K562 (cell line): ENCODE results near the gene ZNF318. TPM values are rescaled to one million over a fixed set of nuclear protein-coding genes. Genes with fewer than 3 reads are reported as not detected.
A peak's percentile ranks its signal among the peaks of the same experiment; 100 is the strongest.

Experiments
- ATF2 ChIP-seq: sonication (generic); formaldehyde crosslinking; IDR thresholded peaks from 2 replicates; pipeline ENCODE4 v1.8.1; 2022; ENCODE audit warnings: missing genetic modification reagents
- BCL6 ChIP-seq: fragments of 250-450 bp; sonication (Bioruptor Pico); IDR thresholded peaks from 2 replicates; pipeline ENCODE4 v1.4.0; 2020
- KDM5B ChIP-seq: fragments of 200-600 bp; sonication (generic); IDR thresholded peaks from 2 replicates; pipeline ENCODE4 v1.6.1; 2012; ENCODE audit warnings: low read depth, mild to moderate bottlenecking, moderate library complexity, low read length, control low read depth, inconsistent platforms; ENCODE audit not compliant: insufficient replicate concordance
- MAFG ChIP-seq: fragments of 450-650 bp; conservative IDR thresholded peaks from 2 replicates; pipeline ENCODE4 v1.6.1; 2016; ENCODE audit warnings: missing genetic modification characterization, missing compliant biosample characterization
- NEUROD1 ChIP-seq: fragments of 150-350 bp; IDR thresholded peaks from 2 replicates; pipeline ENCODE4 v1.6.1; 2014; ENCODE audit warnings: borderline replicate concordance, low read length, low read depth; ENCODE audit not compliant: partially characterized antibody
- PCBP1 ChIP-seq: fragments of 200-400 bp; formaldehyde crosslinking; IDR thresholded peaks from 2 replicates; pipeline ENCODE4 v1.6.1; 2018; ENCODE audit warnings: mild to moderate bottlenecking, low read depth, low read length; ENCODE audit not compliant: poor library complexity, severe bottlenecking
- PTRF ChIP-seq: fragments of 450-650 bp; IDR thresholded peaks from 2 replicates; pipeline ENCODE4 v1.6.1; 2016; ENCODE audit warnings: mild to moderate bottlenecking, missing genetic modification characterization, missing compliant biosample characterization
- TCF7 ChIP-seq: sonication (generic); IDR thresholded peaks from 2 replicates; pipeline ENCODE4 v1.6.1; 2016; ENCODE audit warnings: antibody characterized with exemption, borderline replicate concordance
- TSC22D4 ChIP-seq: fragments of 450-650 bp; IDR thresholded peaks from 2 replicates; pipeline ENCODE4 v1.6.1; 2016; ENCODE audit warnings: missing genetic modification characterization, missing biosample characterization, control low read depth
- ZBED1 ChIP-seq: IDR thresholded peaks from 2 replicates; pipeline ENCODE4 v1.6.1; 2014
- ZFP36 ChIP-seq: fragments of 150-350 bp; IDR thresholded peaks from 2 replicates; pipeline ENCODE4 v1.6.1; 2018; ENCODE audit warnings: low read length, low read depth; ENCODE audit not compliant: partially characterized antibody
- ZKSCAN1 ChIP-seq: fragments of 150-350 bp; IDR thresholded peaks from 2 replicates; pipeline ENCODE4 v1.6.1; 2016; ENCODE audit warnings: low read depth, low read length
- ZNF23 ChIP-seq: fragments of 250-450 bp; sonication (Bioruptor Pico); IDR thresholded peaks from 2 replicates; pipeline ENCODE4 v1.4.0; 2020; ENCODE audit warnings: mild to moderate bottlenecking
- ZNF584 ChIP-seq: fragments of 200-800 bp; sonication (Bioruptor generic); IDR thresholded peaks from 2 replicates; pipeline ENCODE4 v1.6.1; 2016; ENCODE audit warnings: low read depth, mild to moderate bottlenecking, missing genetic modification characterization, missing compliant biosample characterization
- ZNF77 ChIP-seq: fragments of 250-450 bp; sonication (Bioruptor Pico); IDR thresholded peaks from 2 replicates; pipeline ENCODE4 v1.5.0; 2020
- ZNF830 ChIP-seq: fragments of 250-450 bp; sonication (Bioruptor Pico); IDR thresholded peaks from 2 replicates; pipeline ENCODE4 v1.5.0; 2021; ENCODE audit warnings: mild to moderate bottlenecking
- polyA plus RNA-seq, 8 experiments: library from polyadenylated mRNA; depleted of rRNA in 4 of 8; stranded (reverse) in 5 of 8; unstranded in 3 of 8; fragments of >200 nt; fragmentation: Nextera tagmentation in 2 of 8; fragmentation: Illumina TruSeq in 1 of 8; extraction: Ambion mirVana in 2 of 8; extraction: Trizol in 1 of 8; gene quantifications; 2 replicates each; pipeline versions ENCODE4 v1.2.1 to v1.2.3, GENCODE V29; 2011 to 2014; ENCODE audit warnings: inconsistent platforms in 1 of 8, missing spikeins in 1 of 8
- total RNA-seq, 7 experiments: library from RNA; depleted of rRNA in 6 of 7; stranded (reverse); fragments of >200 nt in 6 of 7; fragmentation: Illumina TruSeq in 2 of 7; extraction: Trizol in 2 of 7; gene quantifications; 2 replicates each; pipeline versions ENCODE4 v1.2.1 to v1.2.3, GENCODE V29; 2011 to 2021; ENCODE audit warnings: low replicate concordance in 1 of 7
- TF ChIP-seq, protein P1 (sequence below), 2 experiments: fragments of 150-350 bp in 1 of 2; IDR thresholded peaks; 2 replicates each; pipeline ENCODE4 v1.6.1; 2012 to 2016; ENCODE audit warnings: low read depth in 2 of 2, low read length in 2 of 2, mild to moderate bottlenecking in 1 of 2, moderate library complexity in 1 of 2
- TF ChIP-seq, protein P2 (sequence below): sonication (generic); formaldehyde crosslinking; IDR thresholded peaks from 2 replicates; pipeline ENCODE4 v1.8.1; 2023; ENCODE audit warnings: mild to moderate bottlenecking, missing genetic modification reagents
- TF ChIP-seq, protein P3 (sequence below), 2 experiments: fragments of 450-650 bp; conservative IDR thresholded peaks; 2 replicates each; pipeline ENCODE4 v1.6.1; 2017; ENCODE audit warnings: mild to moderate bottlenecking in 2 of 2, moderate library complexity in 2 of 2

The ZNF318 gene
- total and polyA plus RNA-seq, 9 of the 15 experiments (the other 6 are each of a cell fraction or from before 2014, with no cell fraction given): 3.2 to 19.0 (median 9.2) TPM

DNA sequence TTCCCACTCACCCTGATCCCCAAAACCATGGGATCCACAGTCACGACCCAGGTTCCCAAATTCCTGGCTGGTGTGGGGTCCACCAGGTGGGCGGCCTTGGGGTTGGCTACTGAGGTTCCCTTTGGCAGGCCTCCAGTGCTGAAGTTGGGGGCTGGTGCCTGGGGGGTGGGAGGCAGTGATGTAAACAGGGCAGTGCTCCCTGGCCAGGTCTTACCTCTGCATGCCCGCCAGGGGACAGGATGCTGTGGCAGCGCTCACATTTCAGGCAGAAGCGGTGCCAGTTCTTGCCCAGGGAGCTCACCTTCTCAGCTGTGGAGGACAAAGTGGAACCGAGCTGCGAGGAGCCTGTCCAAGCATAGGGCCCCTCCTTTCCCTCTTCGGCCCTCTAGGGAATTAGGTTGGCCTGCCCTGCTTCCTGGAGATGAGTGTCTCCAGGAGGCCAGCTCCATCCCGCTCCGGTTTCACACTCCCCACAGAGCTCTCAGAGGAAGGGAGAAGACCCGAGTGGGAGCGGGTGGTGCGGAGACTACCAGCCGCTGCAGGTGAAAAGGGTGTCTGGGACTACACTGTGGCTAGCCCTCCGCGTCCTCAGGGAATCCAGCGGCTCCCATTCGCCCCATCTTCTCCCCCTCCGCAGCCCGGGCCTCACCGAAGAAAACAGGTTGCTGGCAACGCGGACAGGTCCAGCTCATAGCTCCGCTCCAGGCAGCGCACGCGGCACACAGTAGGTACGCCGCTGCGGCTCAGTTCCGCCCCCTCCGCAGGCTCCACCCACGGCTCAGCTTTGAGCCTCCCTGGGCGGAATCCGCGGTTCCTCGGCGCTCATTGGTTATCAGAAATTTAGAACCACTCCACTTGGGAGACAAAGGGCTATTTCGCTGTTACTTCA lies 61.1 kb downstream of the ZNF318 start, which contains the start of gene CRIP3 (continued):
- TF ChIP-seq PTRF (tag) (no peak), ZNF584 (CRISPR knock-in tag) (no peak), PCBP1 (no peak), ZBED1 (no peak), ZKSCAN1 (peak; percentile 100), ZNF23 (CRISPR knock-in tag) (no peak), NEUROD1 (peak; percentile 20), BCL6 (CRISPR knock-in tag) (no peak), ATF2 (CRISPR knock-in tag) (no peak), TCF7 (no peak), ZNF830 (CRISPR knock-in tag) (no peak), TSC22D4 (tag) (no peak), ZFP36 (no peak), KDM5B (no peak), ZNF77 (CRISPR knock-in tag) (no peak), MAFG (tag) (no peak)
- TF ChIP-seq, protein P1, sequence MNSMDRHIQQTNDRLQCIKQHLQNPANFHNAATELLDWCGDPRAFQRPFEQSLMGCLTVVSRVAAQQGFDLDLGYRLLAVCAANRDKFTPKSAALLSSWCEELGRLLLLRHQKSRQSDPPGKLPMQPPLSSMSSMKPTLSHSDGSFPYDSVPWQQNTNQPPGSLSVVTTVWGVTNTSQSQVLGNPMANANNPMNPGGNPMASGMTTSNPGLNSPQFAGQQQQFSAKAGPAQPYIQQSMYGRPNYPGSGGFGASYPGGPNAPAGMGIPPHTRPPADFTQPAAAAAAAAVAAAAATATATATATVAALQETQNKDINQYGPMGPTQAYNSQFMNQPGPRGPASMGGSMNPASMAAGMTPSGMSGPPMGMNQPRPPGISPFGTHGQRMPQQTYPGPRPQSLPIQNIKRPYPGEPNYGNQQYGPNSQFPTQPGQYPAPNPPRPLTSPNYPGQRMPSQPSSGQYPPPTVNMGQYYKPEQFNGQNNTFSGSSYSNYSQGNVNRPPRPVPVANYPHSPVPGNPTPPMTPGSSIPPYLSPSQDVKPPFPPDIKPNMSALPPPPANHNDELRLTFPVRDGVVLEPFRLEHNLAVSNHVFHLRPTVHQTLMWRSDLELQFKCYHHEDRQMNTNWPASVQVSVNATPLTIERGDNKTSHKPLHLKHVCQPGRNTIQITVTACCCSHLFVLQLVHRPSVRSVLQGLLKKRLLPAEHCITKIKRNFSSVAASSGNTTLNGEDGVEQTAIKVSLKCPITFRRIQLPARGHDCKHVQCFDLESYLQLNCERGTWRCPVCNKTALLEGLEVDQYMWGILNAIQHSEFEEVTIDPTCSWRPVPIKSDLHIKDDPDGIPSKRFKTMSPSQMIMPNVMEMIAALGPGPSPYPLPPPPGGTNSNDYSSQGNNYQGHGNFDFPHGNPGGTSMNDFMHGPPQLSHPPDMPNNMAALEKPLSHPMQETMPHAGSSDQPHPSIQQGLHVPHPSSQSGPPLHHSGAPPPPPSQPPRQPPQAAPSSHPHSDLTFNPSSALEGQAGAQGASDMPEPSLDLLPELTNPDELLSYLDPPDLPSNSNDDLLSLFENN (IDR thresholded peaks at IDR 0.05; ENCODE audit: low read depth in 2 of 2, low read length in 2 of 2): no peak
- TF ChIP-seq, protein P2, sequence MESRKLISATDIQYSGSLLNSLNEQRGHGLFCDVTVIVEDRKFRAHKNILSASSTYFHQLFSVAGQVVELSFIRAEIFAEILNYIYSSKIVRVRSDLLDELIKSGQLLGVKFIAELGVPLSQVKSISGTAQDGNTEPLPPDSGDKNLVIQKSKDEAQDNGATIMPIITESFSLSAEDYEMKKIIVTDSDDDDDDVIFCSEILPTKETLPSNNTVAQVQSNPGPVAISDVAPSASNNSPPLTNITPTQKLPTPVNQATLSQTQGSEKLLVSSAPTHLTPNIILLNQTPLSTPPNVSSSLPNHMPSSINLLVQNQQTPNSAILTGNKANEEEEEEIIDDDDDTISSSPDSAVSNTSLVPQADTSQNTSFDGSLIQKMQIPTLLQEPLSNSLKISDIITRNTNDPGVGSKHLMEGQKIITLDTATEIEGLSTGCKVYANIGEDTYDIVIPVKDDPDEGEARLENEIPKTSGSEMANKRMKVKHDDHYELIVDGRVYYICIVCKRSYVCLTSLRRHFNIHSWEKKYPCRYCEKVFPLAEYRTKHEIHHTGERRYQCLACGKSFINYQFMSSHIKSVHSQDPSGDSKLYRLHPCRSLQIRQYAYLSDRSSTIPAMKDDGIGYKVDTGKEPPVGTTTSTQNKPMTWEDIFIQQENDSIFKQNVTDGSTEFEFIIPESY (CRISPR knock-in tag): 0 out of 2 replicates have a peak, but pooled peaks have one; percentile 28
- TF ChIP-seq, protein P3, sequence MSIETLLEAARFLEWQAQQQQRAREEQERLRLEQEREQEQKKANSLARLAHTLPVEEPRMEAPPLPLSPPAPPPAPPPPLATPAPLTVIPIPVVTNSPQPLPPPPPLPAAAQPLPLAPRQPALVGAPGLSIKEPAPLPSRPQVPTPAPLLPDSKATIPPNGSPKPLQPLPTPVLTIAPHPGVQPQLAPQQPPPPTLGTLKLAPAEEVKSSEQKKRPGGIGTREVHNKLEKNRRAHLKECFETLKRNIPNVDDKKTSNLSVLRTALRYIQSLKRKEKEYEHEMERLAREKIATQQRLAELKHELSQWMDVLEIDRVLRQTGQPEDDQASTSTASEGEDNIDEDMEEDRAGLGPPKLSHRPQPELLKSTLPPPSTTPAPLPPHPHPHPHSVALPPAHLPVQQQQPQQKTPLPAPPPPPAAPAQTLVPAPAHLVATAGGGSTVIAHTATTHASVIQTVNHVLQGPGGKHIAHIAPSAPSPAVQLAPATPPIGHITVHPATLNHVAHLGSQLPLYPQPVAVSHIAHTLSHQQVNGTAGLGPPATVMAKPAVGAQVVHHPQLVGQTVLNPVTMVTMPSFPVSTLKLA (conservative IDR thresholded peaks at IDR 0.05): peak in 1 of 2 experiments; percentile 19; a peak in 1 of 4 replicates
